GM18508 (cell line): ENCODE results near the gene ITGBL1.
A peak's percentile ranks its signal among the peaks of the same experiment; 100 is the strongest.

Experiments
- ATAC-seq: cut with Tn5 transposase; IDR thresholded peaks from one replicate; pipeline ENCODE4 v1.9.1; 2021; ENCODE audit warnings: moderate number of reproducible peaks; ENCODE audit not compliant: insufficient read depth, unreplicated experiment

The ITGBL1 gene

DNA sequence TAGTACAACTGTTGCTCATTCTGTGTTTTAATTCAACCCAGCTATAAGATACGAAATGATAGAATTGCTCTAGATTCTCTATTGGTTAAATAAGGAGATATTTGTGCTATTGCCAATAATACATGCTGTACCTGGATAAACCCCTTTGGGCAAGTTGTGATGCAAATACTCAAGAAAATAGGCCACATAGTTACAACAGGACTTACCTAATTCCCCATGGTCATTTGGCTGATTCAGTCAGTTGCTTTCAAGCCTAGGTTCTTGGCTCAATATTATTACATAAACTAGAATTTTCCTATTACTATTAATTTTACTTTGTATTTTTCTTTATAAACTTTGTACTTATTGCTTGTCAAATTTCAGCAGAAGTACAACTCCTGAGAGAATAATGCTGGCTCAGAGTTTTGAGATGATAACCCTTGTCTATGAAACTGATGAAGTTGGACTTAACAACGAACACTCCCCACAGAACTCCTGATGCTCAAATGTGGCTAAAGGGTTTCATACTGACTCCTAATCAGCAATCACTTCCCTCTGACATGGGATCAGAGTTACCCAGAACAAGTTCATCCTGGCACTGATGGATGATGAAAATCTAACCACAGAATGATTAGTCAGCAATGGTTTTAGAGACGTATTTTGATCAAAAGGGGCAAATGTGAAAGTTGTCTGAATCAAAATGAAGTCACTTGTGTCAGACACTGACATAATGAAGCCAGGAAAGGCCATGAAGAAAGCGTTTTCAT lies 221.1 kb downstream of the ITGBL1 start:
- ATAC-seq = no peak

DNA sequence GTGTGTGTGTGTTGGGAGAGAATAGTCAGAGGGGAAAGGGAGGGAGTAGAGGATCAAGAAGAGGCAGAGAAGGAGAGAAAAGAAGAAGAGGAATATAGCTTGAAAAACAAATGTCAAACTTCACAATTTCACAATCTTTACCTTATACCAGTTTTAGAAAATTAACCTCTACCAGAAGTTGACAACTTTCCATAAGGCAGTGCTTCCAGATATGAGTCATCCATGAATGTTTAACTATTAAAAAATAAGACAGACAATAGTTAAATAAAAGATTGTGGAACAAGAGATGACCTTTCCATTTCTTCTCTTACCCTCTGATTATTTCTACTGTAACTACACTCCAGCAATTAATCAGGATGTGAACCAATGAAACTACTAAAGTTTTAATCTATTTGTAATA lies 229.4 kb downstream of the ITGBL1 start:
- no peak for ATAC-seq

DNA sequence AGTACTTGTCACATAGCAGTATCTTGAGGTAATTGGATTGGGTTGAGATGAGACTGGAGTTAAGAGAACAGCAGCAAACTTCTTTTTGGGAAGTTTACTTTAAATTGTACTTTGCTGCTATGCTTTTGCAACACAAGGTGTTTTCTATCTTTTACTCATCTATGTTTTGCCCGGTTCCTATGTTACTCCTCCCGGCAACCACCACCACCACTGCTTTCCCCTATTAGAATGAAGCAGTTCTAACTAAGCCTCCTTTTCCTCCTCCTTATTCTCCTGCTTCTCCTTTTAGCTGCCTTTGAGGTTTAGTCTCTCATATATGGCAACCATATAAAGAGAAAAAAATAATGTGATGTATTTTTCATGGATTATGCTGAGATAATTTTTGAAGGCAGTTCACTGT lies 233.5 kb downstream of the ITGBL1 start:
- ATAC-seq = no peak

DNA sequence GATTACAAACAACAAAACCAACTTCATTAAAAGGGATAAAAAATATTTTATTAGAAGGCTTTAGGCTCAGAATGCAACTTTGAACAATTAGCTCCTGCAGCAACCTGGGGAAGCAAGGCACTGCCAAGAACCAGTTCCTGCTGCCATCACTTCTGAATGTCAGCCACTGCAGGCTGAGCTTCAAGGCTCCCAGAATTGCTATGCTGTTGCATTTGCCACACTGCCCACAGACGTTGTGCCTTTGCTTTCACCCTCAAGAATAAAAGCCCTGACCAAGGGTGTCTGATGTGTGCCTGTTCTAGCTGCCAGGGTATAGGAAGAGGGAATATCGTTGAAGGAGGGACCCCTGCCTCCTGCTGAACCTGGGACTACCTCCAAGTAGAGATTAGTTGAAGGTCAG lies 238.4 kb downstream of the ITGBL1 start:
- ATAC-seq = no peak

DNA sequence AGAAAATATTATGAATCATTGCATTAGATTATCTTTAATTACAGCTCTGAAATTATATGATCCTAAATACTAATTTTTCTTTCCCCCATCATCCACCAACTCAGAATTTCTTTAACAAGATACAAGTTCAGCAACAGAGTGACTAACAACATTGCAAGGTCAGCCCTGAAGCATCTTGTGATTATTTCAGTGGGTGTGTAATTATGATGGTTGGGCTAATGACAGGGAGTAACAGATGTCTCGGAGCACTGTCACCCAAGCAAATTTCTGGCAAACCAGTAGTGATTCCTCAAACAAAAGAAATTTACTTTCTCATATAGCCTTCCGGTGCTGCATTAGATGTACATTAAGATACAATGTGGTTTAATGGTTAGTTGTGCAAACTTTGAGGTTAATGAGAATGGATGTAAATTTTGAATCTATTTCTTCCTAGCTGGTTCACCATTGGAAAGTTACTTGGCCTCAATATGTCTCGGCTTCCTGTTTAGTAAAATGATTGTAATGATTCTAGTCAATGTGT lies 238.9 kb downstream of the ITGBL1 start:
- ATAC-seq = no peak

DNA sequence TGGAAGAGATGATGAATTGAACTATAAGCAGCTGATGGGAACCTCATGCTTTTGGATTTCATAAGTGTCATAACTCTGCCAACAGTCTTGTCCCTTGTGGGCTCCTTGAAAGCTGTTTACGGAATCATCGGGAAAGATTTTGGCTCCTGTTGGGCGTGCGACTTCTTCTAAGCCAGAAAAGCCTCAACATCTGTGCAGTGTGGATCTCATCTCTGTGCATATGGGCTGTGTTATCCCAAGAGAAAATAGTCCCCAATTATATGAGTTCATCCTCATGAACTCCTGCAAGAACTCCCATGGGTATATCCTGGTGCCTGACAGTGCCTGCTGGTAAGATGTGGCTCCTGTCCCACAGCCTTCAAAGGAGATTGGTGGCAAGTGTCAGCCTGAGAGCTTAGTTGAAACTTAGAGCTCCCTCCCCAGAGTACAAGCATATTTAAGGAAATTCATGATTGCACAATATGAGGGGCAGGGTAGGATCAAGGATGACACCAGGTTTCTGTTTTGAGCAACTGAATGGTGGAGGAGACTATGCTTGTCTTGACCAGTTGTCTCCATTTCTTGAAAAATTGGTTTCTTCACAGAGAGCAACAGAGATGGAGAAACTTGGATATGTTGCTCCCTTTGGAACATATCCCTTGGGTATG lies 243.5 kb downstream of the ITGBL1 start:
- ATAC-seq = no peak

DNA sequence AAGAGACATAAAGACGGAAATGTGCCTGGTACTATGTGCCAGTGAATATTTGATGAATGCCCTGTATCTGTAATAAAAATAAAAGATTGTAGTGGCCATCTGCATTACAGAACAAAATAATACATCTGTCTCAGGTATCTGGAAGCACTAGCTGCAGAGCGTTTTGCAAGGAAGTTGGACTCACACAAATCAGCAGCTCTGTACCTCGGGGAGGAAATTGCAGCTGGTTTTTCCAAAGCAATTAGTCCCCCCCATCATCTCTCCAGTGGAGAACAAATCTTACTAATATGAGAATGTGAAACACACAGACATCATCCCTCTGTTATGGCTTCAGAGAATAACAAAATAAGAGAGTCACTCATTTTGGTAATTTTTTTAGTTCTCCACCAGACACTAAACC lies 245.3 kb downstream of the ITGBL1 start:
- no peak for ATAC-seq

DNA sequence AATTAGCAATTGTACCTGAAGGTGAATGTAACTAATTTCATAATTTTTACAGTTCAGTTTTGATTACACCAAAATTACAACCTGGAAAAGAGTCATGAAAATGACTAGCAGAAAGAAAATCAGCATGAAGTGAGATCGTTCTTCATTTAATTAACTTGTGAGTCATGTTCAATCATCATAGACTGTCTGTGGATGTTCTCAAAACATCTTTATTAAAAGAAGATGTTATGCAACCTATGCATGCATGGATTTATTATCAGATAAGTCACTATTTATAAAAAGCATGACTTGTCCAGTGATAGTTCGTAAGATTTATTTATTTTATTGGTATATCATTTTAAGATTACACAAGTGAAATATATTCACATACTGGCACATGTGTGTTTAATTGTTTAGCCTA lies 245.9 kb downstream of the ITGBL1 start:
- ATAC-seq = no peak

DNA sequence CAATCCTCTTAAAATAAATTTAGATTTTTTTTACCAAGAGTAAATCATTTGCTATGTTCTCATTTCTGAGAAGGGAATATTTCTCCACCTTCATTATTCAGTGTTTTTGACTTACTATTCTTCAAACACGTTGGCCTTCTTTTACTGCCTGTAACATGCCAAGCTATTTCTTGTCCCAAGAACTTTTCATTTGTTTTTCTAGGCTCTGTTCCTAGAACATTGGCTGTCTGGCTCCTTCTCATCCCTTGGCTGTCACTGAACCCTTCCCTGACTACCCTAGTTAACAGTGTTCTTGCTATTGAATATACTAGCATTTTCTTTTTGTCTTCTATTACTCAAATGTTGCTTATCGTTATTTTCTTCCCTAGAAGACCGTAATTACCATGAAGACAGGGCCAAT lies 248.1 kb downstream of the ITGBL1 start:
- ATAC-seq = no peak

DNA sequence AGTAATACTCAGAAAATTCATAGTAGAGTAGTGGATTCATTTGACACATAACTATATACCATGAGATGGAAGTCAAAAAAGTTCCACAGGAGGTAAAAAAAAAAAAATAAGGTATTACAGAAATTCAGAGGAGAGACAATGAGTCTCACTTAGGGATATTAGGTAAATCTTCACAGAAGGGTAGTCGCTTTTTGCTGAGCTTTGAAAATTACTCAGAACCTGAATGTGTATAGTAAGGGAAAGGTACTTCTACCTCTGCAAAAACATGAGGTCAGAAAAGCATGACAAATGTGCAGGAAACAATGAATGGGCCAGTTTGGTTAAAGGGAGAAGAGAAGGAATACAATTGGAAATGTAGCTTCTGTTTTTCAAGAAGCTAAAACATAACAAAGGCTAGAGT lies 250.6 kb downstream of the ITGBL1 start:
- no peak for ATAC-seq

DNA sequence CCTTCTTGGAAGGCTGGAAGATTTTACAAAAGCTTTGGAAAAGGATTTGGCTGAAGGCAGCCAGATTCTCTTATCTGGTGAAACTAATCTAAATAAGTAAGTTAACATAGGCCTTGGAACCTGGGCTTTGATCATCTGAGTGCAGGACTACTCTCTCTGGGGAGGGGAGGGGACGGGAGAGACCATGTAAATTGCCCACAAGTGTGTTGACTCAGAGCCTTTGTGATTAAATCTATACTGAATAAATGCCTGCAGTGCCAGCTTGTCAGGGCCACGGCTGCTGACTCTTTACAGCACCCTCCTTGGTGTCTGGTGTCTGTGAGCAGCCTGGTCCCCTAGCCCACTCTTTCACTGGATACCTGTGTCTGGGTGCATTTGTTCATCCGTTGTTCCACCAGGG lies 251.4 kb downstream of the ITGBL1 start:
- no peak for ATAC-seq

DNA sequence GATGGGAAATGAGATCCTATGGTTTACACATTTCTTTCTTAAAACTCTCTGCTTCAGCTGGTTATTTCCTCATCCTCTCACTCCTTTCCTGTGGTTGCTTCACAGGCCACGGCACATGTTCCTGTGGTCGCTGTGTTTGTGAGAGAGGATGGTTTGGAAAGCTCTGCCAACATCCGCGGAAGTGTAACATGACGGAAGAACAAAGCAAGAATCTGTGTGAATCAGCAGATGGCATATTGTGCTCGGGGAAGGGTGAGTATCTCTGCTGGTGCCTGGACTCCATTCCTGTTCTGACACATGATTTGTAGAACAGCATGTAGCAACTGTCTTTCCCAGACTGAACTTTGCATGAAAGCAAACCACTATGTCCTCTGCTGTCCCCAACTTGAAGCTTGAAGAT lies 254.2 kb downstream of the ITGBL1 start:
- ATAC-seq = no peak

DNA sequence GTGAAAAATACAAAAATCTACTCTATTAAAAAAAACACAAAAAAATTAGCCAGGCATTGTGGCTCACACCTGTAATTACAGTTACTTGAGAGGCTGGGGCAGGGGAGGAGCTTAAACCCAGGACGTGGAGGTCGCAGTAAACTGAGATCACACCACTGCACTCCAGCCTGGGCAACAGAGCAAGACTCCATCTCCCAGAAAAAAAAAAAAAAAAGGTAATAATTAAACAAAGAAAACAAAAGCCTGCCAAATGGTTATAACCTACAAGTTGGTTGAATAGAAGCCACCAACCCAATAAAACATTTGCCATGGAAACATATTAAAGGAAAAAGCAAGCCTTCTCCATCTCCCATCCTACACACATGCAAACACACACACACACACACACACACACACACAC lies 255.2 kb downstream of the ITGBL1 start:
- ATAC-seq = no peak

DNA sequence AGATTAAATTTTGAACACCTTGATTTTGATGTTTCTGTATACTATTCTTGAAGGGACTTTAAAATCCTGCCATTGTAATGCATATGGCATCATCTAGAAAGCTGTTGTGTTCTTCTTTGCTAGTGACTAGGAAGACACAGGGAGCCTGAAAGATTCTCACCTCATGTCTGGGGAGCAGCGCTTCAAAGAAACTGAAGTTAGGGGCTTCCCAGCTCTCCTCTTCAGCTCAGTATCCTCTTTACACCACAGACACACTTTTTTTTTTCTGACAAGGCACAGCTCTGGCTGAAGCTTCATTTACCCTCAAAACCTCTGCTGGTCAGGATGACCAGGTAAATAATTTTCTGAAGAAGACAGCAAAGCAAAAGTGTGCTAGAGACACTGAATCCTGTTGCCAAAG lies 255.6 kb downstream of the ITGBL1 start:
- ATAC-seq = no peak

DNA sequence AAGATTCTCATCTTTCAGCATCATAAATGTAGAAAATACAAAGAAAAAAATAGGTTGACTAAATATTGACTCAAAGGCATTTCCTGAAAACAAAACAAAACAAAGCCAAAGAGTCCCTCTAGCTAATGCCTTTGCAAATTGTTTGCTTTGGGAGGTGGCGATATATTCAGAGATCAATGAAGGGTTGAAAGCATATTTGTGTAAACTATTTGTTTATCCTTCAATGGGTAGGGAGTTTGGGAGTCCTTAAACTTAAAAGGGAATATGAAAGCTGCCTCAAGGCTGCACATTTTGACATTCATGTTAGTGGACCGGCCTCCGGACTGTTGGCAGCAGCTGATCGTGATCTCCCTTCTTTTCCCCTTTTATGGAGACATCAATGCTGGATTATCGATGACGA lies 257.5 kb downstream of the ITGBL1 start:
- no peak for ATAC-seq

DNA sequence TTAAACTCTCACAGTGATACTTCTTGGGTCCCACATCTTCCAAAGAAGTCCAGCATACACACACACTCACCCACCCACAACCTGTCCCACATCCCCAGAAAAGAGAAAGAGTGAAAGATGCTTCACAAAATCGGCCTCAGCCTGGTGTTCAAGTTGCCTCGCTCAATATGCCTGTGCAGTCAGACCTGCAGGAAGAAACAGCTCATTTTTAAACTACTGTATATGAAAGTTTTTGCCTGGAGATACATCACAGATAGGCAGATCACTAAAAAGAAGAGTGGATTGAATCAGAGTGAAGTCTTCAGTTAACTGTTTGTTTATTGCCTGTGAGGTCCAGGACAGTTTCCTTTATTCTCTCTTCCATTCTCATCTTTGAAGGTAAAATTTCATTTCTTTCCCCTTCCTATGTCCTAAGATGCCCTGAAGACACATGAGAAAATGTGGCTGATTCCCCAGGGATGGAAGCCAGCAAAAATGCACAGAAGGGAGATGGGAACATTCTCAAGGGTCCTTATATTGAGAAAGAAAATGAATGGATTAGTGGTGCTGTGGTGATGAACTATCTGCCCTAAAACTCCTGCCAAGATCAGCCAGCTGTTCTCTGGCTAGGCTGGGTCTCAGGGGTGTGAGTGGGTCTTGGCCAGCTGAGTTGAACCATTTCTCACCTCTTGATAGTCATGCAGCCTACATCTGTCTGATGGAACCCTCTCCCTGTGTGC lies 259.0 kb downstream of the ITGBL1 start:
- ATAC-seq = no peak

DNA sequence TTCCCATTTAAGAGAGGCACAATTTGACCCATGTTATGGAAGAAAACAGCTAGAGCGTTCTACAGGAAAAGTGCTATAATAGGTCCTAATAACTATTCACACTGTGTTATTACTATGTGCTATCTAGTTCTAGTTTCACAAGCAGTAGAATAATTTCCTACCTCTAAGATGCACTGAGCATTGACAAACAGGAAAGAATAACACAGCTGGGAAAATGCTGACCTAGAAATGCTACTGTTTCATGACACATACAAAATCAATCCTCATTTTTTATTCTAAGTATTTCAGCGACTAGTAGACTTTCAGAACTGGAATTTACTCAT lies 259.5 kb downstream of the ITGBL1 start:
- ATAC-seq = no peak

DNA sequence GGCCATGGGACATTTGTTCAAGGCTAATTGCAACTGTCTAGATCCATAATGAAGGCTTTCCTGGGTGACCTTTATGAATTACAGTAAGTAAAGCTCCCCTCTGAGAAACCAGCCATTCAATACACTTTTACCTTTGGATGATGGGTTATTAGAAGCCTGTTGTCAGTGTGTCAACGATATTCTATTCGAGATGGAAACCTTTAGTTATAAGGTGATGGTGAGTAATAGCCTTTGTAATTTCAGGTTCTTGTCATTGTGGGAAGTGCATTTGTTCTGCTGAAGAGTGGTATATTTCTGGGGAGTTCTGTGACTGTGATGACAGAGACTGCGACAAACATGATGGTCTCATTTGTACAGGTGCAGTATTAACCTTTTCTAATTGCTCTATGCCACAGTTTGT lies 261.7 kb downstream of the ITGBL1 start:
- ATAC-seq = no peak

DNA sequence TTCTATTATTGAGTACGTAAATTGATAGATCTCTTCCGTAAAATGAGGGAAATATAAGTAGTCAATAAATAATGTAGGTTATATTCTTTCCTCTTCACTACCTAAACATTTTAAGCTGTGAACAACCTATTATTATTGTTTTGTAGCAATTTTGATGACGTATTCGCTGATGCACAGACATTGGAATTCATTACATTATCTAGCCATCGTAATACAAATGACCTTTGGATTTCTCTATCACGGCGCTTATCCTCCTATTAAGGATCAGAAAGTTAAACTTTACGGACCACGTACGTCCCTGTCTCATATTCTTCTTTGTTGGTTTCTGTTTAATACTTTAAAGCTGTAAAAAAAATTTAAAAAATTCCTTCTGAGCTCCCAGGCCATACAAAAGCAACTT lies 264.9 kb downstream of the ITGBL1 start:
- no peak for ATAC-seq

DNA sequence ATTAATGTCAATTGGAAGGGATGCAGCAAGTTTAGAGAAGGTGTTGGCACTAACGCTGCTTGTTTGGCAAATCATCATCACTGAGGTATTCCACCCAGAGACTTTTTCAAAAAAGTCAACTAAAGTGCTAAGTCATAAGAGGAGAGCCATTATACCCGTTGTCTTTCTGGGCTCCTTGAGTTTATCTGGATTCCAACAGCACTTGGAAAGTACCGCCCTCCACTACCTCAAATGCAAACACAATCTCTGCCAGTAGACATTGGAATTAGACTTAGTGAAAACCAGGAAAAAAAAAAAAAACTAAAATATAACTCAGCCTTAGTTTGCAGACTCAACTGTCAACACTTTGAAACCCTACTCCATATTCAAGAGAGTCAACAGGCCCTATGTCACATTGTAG lies 266.0 kb downstream of the ITGBL1 start:
- ATAC-seq = no peak

DNA sequence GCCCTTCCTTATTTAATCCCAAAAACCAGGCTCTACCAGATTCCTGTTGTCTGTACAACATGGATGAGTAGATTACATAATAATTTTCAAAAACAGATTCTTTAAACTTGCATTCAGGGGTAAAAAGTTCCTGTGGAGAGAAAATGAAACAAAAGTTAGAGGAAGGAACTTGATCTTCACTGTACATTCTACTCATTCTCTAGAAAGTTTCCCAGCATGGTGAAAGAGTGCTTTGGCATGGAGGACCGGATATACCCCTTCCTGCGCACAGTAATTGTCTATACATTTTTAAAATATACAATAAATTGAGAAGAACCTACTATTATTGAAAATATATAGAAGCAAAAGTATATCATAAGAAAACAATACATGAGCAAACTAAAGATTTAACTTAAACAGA lies 274.2 kb downstream of the ITGBL1 start:
- ATAC-seq = no peak

DNA sequence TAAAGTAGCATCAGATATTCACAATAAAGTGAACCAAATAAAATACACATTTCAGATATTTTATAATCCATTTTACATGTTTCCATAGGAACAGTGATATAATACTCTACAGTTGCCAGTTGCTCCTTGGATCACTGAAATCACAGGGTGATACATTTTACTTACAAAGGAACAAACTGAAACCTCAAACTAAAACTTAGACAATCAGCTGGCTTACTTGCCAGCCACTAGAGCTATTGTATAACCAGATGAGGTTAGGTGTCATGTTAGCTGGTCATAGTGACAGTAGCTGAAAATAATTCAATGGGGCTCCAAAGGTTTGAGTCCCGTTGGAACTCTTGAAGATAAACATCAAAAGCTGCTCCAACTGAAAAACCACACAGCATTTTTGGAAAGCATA lies 274.6 kb downstream of the ITGBL1 start:
- peak; percentile 70 for ATAC-seq
